NCI-H510A treated with DMSO at 0.1 percent for 48 hours (cell line): ENCODE data around the gene CDC37L1.

Source experiments
- DNase-seq: peaks from one replicate; lab custom pipeline; 2025; lab: John Stamatoyannopoulos, UW

Gene CDC37L1

DNA sequence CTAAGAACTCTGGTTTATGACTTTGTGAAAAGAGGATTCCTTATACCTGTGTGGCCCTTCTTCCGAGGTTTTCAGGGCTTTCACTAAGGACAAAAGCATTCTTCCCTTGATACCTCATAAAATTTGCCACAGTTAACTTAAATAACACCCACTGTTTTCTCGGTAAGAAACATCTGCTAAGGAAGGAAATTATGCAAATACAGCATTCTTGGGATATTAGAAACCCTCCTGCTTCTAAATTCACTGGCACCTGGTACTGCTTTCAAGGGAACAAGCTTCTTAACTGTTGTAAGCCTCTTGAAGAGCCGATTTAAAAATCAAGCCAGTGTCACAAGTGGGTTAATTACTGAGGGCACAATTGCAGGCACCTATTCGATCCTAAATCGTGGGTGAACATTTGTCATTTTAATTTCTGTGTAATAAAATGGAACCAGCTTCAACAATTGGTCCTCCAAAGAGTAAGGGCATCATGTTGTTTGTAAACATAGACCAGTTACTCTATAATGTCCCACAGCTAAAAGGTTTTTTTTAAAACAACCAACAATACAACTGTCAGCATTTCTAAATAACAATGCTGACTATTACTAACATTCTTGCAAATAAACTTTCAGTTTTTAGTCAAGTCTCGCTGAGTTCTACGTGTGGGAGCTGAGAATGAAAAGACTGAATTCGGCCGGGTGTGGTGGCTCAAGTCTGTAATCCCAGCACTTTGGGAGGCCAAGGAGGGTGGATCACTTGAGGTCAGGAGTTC is 35.1 kb downstream of the CDC37L1 start:
- DNase-seq, result no peak

DNA sequence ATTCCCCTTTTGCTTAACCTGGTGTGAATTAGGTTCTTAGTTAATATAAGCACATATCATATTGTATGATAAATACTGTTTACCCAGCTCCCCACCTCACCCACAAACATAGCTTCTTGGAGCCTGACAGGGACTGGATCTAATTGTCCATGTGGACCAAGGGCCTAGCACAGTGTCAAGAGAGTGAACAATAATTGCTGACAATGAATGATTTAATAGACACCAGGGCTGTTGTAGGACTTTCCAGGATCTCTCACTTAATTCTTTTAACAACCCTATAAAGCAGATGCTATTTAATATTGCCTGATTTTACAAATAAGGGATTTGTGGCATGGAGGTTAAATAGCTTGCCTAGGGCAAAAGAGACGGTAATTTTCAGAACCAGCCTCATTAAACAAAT is 36.8 kb downstream of the CDC37L1 start:
- no peak for DNase-seq

DNA sequence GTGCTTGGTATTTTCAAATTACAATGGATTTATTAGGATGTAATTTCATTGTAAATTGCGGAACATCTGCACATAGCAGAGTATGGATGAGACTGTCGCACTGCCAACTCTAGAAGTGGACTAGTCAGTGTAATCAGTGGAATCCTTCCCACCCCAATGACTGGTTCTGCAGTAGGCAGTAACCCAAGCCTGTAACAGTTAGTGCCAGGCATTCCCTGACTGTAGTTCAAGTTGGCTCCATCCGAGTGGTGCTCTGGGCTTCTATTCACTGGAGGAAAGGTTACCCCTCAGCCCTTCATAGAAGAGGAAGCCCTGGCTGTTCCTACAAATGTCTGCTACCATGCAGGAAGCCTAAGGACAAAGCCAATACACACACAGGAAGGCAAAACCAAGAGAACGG is 38.4 kb downstream of the CDC37L1 start:
- no peak for DNase-seq

- no peak for DNase-seq
Observed at GRCh38 chr9:4718911-4719310, 39.5 kb downstream of the CDC37L1 start.

DNA sequence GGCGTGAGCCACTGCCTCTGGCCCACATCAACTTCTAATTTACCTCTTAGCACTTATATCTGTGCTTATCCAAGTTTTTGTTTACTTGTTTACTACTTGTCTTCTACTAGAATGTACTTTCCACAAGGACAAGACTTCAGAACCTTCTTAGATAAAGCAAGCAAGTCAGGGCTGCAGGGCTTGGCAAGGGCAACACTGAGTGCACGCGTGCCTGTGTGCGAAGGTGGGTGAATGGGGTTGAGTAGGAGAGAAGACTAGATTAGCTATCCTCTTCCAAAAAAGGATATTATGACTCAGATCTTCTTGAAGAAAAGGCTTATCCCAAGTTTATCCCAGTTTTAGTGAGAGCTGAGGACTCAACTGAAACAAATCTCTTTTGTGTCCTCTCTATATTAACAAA is 42.4 kb downstream of the CDC37L1 start:
- no peak for DNase-seq

GRCh38 chr9:4725706-4726442 is 46.5 kb downstream of the CDC37L1 start:
- no peak for DNase-seq

GRCh38 chr9:4727593-4727992 is 48.2 kb downstream of the CDC37L1 start:
- no peak for DNase-seq

DNA sequence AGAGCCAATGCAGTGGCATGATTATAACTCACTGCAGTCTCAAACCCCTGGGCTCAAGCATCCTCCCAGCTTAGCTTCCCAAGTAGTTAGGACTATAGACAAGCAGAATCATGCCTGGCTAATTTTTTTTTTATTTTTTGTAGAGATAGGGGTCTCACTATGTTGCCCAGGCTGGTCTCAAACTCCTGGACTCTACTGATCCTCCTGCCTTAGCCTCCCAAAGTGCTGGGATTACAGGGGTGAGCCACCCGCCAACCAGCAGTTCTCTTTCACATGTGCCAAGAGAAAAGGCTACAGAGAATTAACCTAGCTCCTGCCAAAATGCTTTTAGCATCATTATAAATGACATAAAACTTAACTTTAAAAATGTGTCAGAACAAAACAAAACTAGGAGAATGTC is 53.5 kb downstream of the CDC37L1 start:
- DNase-seq, result no peak

- no peak for DNase-seq
Observed at GRCh38 chr9:4734150-4734549, 54.8 kb downstream of the CDC37L1 start.

- DNase-seq, result no peak
Observed at GRCh38 chr9:4738866-4739586, 59.7 kb downstream of the CDC37L1 start.

DNA sequence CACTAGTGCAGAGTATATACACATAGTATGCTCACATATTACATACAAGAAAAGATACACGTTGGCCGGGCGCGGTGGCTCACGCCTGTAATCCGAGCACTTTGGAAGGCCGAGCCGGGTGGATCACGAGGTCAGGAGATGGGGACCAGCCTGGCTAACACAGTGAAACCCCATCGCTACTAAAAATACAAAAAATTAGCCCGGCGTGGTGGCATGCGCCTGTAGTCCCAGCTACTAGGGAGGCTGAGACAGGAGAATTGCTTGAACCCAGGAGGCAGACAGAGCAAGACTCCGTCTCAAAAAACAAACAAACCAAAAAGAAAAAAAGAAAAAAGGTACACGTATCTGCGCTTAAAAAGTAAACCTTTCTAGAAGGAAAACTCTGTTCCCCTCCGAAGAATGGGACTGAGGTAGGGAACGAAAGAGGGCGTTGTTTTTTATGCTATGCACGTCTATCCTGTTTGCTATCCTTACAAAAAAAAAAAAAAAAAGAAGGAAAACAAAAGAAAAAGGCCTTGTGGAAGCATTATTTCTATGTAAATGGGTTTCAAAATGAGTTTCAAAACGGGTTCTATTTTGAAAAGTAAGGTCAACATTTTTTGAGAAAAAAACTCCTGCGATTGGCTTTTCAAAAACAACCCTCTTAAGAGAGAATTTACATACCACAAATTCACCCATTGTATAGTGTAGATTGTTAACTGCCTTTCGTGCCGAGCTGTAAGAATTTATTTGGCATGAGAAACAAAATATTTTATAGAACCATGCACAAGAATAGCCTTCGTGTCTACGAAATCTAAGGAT is 60.4 kb downstream of the CDC37L1 start:
- DNase-seq, result no peak

- DNase-seq, result no peak
Observed at GRCh38 chr9:4740388-4740637, 60.9 kb downstream of the CDC37L1 start.

GRCh38 chr9:4740638-4741364 is 61.4 kb downstream of the CDC37L1 start, which contains the start of gene AK3:
Gene AK3 (minus strand): TSS chr9:4741202. CDS start chr9:4741087, 115 bp downstream.
- DNase-seq, result peak; percentile 20

GRCh38 chr9:4741365-4742089 is 62.2 kb downstream of the CDC37L1 start:
- peak; percentile 27 for DNase-seq

DNA sequence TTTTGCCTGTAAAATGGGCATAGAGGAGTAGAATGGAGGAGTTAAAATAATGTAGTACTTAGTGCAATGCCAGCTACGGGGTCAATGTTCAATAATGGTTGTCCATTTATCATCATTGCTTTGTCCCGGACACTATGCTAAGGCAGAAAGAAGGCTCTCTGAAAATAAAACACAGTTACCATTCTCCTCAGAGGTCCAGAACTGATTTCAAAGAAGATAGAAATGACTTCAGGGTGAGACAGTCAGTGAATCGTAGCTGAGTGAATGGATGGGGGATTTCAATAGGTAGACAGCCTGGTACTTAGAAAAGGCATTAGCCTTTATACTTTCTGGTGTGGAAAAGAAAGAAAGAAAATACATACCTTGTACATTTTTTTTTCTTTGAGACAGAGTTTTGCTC is 62.9 kb downstream of the CDC37L1 start:
- no peak for DNase-seq

DNA sequence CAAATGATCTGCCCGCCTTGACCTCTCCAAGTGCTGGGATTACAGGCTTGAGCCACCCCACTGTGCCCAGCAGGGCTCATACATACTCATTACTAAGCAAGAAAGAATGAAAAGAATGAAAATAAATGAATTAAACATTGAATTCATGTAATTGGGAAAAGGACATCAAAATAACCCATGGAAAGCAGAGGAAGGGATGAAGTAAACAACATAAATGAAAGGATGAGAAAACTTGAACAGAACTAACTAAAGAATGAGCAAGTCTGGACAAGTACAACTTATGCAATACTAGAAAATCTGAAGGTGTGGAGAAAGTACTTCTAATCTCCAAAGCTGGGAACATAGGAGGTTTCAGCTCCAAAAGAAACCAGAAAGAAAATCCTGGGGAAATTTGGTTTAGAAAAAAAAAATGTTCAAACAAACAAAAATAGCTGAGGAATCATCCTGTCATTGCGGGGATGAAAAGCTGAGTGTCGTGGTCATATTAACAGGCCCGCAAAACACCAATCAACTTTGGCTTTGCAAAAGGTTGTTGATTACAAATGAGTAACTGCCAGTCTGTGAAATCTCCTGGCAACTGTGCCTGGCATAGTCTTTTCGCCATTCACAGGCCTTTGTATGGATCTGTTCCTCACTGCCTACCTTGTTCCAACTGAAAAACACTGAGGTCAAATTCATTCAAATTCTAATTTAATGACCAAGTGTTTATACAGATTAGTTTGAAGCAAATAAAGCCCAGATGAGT is 63.9 kb downstream of the CDC37L1 start:
- DNase-seq, result no peak

DNA sequence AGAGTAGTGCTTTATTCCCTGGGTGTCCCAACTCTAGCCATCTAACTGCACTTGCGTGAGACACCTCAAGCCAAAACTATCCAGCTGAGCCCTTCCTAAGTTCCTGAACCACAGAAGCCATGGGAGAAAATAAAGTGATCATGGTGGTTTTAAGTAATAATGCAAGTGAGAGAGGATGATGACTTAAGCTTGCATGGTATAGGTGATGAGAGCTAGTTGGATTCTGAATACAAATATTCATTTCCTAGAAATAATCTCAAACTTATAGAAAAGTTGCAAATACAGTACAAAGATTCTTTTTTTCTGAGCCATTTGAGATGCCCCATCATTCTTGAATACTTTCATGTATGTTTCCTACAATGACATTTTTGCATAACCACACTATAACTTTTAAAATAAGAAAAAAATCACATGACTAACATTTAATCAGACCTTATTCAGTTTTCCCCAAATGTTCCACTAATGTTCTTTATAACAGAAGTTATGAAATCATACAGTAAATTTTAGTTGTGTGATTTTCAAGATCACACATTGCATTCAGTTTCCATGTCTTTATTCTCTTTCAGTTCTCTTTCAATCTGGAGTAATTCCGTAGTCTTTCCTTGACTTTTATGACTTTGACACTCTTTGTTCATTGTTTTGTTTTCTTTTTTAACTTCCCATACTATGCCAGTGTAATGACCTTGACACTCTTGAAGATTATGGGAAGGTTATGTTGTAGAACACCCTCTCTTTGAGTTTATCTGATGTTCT is 67.1 kb downstream of the CDC37L1 start:
- DNase-seq, result no peak

- DNase-seq, result no peak
Observed at GRCh38 chr9:4748612-4749011, 69.2 kb downstream of the CDC37L1 start.

GRCh38 chr9:4750023-4750673 is 70.8 kb downstream of the CDC37L1 start:
- no peak for DNase-seq
